ENCODE results near the gene SNAPC2.

The SNAPC2 gene

GRCh38 chr19:7907122-7907521 lies 13.0 kb upstream of the SNAPC2 start:
- CTCF ChIA-PET = no interaction called here
- TF ChIP-seq, protein P1, sequence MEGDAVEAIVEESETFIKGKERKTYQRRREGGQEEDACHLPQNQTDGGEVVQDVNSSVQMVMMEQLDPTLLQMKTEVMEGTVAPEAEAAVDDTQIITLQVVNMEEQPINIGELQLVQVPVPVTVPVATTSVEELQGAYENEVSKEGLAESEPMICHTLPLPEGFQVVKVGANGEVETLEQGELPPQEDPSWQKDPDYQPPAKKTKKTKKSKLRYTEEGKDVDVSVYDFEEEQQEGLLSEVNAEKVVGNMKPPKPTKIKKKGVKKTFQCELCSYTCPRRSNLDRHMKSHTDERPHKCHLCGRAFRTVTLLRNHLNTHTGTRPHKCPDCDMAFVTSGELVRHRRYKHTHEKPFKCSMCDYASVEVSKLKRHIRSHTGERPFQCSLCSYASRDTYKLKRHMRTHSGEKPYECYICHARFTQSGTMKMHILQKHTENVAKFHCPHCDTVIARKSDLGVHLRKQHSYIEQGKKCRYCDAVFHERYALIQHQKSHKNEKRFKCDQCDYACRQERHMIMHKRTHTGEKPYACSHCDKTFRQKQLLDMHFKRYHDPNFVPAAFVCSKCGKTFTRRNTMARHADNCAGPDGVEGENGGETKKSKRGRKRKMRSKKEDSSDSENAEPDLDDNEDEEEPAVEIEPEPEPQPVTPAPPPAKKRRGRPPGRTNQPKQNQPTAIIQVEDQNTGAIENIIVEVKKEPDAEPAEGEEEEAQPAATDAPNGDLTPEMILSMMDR (IDR thresholded peaks at IDR 0.05; ENCODE audit: insufficient read depth, low read length, missing control alignments) = no peak
- no peak overlapping the region for H3K4me3 ChIP-seq (ENCODE audit: low read depth, low read length)
- DNase-seq (ENCODE audit: low read depth, low spot score) = no peak
- POLR2A ChIA-PET = no interaction called here

- CTCF ChIA-PET = interaction anchor here (1.0 to 1.1 kb wide), 2 partner anchors 10 to 46 kb away, joined by 3 to 9 read pairs; no protein-coding TSS in a partner anchor
These were observed 12.6 kb upstream of the SNAPC2 start for GRCh38 chr19:7907544-7907943.

GRCh38 chr19:7908078-7908699 lies 11.9 kb upstream of the SNAPC2 start:
- ChIA-PET CTCF (interaction anchor here (1.0 to 1.7 kb wide), 3 partner anchors 10 to 47 kb away, joined by 3 to 10 read pairs (median 9); partner anchors contain the start of gene SNAPC2), POLR2A (interaction anchor here (1.1 kb wide), 1 partner anchor 8 kb away, joined by 3 read pairs; no protein-coding TSS in a partner anchor)
- H3K4me3 ChIP-seq (ENCODE audit: low read depth, low read length) = no peak overlapping the region
- TF ChIP-seq, protein P1 (IDR thresholded peaks at IDR 0.05; ENCODE audit: insufficient read depth, low read length, missing control alignments) = no peak
- no peak for DNase-seq (ENCODE audit: low read depth, low spot score)

More at GRCh38 chr19:7907544-7907943, 12.6 kb upstream of the SNAPC2 start:
- POLR2A ChIA-PET = no interaction called here
- TF ChIP-seq, protein P1 (IDR thresholded peaks at IDR 0.05; ENCODE audit: insufficient read depth, low read length, missing control alignments) = no peak
- DNase-seq (ENCODE audit: low read depth, low spot score) = no peak
- H3K4me3 ChIP-seq (ENCODE audit: low read depth, low read length) = no peak overlapping the region

DNA sequence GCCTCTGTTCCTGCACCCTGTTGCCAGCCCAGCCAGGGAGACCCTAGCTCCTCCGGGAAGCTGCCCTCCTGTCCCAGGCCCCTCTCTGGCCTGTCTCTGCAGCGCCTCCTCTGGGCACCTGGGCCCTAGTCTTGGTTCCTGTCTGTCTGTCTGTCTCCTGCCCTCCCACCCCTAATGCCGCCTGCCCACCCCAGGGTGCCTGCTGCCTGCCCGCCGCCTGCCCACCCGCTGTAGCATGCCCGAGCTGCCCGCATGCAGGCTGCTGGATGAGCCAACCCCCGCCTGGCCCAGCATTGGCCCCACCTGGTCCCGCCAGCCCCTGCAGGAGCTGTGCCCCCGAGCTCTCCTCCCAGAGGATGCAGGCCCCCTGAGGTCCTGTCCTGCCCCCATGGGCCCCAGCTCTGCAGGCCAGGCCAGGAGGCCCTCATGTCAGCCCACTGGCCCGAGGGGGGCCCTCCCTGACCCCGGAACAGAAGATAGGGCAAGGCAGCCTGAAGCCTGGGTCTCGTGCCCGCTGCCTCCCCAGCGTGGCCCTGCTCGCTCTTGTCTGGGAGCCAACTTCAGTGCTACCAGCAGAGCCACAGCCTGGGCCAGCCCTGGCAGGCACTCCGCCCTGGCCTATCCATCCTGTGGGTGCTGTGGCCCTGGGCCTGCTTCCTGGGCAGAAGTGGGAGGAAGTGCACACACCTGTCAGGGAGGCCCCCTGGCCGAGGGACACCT lies 11.2 kb upstream of the SNAPC2 start:
- no peak for DNase-seq (ENCODE audit: low read depth, low spot score)
- no peak overlapping the region for H3K4me3 ChIP-seq (ENCODE audit: low read depth, low read length)
- TF ChIP-seq, protein P1 (IDR thresholded peaks at IDR 0.05; ENCODE audit: insufficient read depth, low read length, missing control alignments) = no peak
- POLR2A ChIA-PET = interaction anchor here (1.1 kb wide), 1 partner anchor 9 kb away, joined by 3 read pairs; no protein-coding TSS in a partner anchor
- CTCF ChIA-PET = interaction anchor here (1.0 to 1.7 kb wide), 3 partner anchors 9 to 11 kb away, joined by 3 to 10 read pairs (median 9); partner anchors contain the start of gene SNAPC2

GRCh38 chr19:7909471-7910067 lies 10.6 kb upstream of the SNAPC2 start:
- DNase-seq (ENCODE audit: low read depth, low spot score) = no peak
- TF ChIP-seq, protein P1 (IDR thresholded peaks at IDR 0.05; ENCODE audit: insufficient read depth, low read length, missing control alignments) = no peak
- ChIA-PET POLR2A (interaction anchor here (1.1 kb wide), 1 partner anchor 9 kb away, joined by 3 read pairs; no protein-coding TSS in a partner anchor), CTCF (interaction anchor here (1.0 to 1.7 kb wide), 2 partner anchors 9 to 10 kb away, joined by 3 to 10 read pairs; partner anchors contain the start of gene SNAPC2)
- H3K4me3 ChIP-seq (ENCODE audit: low read depth, low read length) = no peak overlapping the region

Data from AG04449 (cell line).